GM23338 (cell line): ENCODE results near the gene HMGN5. TPM values are rescaled to one million over a fixed set of nuclear protein-coding genes. Genes with fewer than 3 reads are reported as not detected.

ENCODE experiments used
- ATAC-seq: fragments of 200-7000 bp; cut with Tn5 transposase; 3 replicates; pipeline ENCODE4 v1.9.1; 2020
- DNase-seq: peaks from one replicate; pipeline ENCODE4 v3.0.0-alpha.2; 2015; ENCODE audit warnings: low spot score
- H2AFZ ChIP-seq: fragments of 200-600 bp; sonication (generic); 2 replicates; pipeline ENCODE4 v1.8.0; 2016; ENCODE audit warnings: antibody characterized with exemption, mild to moderate bottlenecking, moderate library complexity
- H3F3A ChIP-seq: fragments of 200-600 bp; sonication (generic); replicated peaks from 2 replicates; pipeline ENCODE4 v1.8.0; 2017; ENCODE audit warnings: antibody characterized with exemption, mixed run types, low read depth
- H3K27ac ChIP-seq: fragments of 200-600 bp; sonication (generic); 2 replicates; pipeline ENCODE4 v1.6.1; 2016; ENCODE audit warnings: low read depth
- H3K27me3 ChIP-seq: fragments of 200-600 bp; sonication (generic); 2 replicates; pipeline ENCODE4 v1.8.0; 2016; ENCODE audit warnings: mild to moderate bottlenecking, mixed run types, moderate library complexity; ENCODE audit not compliant: insufficient read depth
- H3K36me3 ChIP-seq: fragments of 200-600 bp; sonication (generic); 2 replicates; pipeline ENCODE4 v1.8.0; 2016; ENCODE audit warnings: mild to moderate bottlenecking; ENCODE audit not compliant: insufficient read depth
- H3K4me1 ChIP-seq: fragments of 200-600 bp; sonication (generic); 2 replicates; pipeline ENCODE4 v1.8.0; 2016; ENCODE audit warnings: mild to moderate bottlenecking, moderate library complexity; ENCODE audit not compliant: insufficient read depth
- H3K4me2 ChIP-seq: fragments of 200-600 bp; sonication (generic); 2 replicates; pipeline ENCODE4 v1.7.1; 2017; ENCODE audit warnings: mixed run types
- H3K4me3 ChIP-seq: fragments of 200-600 bp; sonication (generic); 2 replicates; pipeline ENCODE4 v1.6.1; 2016; ENCODE audit warnings: mixed run types
- H3K79me2 ChIP-seq: fragments of 200-600 bp; sonication (generic); replicated peaks from 2 replicates; pipeline ENCODE4 v1.8.0; 2017; ENCODE audit warnings: mild to moderate bottlenecking; ENCODE audit not compliant: insufficient read depth
- H3K9me2 ChIP-seq: fragments of 200-600 bp; sonication (generic); 2 replicates; pipeline ENCODE4 v1.8.0; 2017; ENCODE audit not compliant: insufficient read depth
- H4K20me1 ChIP-seq: fragments of 200-600 bp; sonication (generic); replicated peaks from 2 replicates; pipeline ENCODE4 v1.8.0; 2017; ENCODE audit warnings: mild to moderate bottlenecking; ENCODE audit not compliant: insufficient read depth
- H3K27ac Mint-ChIP-seq: 2 replicates; pipeline ENCODE4 v1.8.0; 2020; ENCODE audit warnings: inconsistent platforms, mild to moderate bottlenecking, moderate library complexity, mixed read lengths
- H3K27me3 Mint-ChIP-seq: 3 replicates; pipeline ENCODE4 v1.8.0; 2022; ENCODE audit warnings: low read depth, mild to moderate bottlenecking, moderate library complexity, mixed read lengths, inconsistent platforms; ENCODE audit not compliant: insufficient read depth, poor library complexity
- H3K36me3 Mint-ChIP-seq: 3 replicates; pipeline ENCODE4 v1.8.0; 2021; ENCODE audit warnings: low read depth, mild to moderate bottlenecking, inconsistent platforms, moderate library complexity, mixed read lengths
- H3K4me1 Mint-ChIP-seq: 3 replicates; pipeline ENCODE4 v1.8.0; 2020; ENCODE audit warnings: mild to moderate bottlenecking, inconsistent platforms, mixed read lengths
- H3K4me3 Mint-ChIP-seq: 3 replicates; pipeline ENCODE4 v1.8.0; 2021; ENCODE audit warnings: moderate library complexity, mild to moderate bottlenecking, inconsistent platforms, mixed read lengths
- H3K9me3 Mint-ChIP-seq: 3 replicates; pipeline ENCODE4 v1.8.0; 2020; ENCODE audit warnings: moderate library complexity, mild to moderate bottlenecking, inconsistent platforms, mixed read lengths
- CTCF ChIP-seq, 2 experiments: fragments of 200-600 bp in 1 of 2; sonication (generic) in 1 of 2; conservative IDR thresholded peaks; 2 replicates each; pipeline versions ENCODE4 v1.5.1 to v1.6.1; 2016 to 2017; ENCODE audit warnings: antibody characterized with exemption in 2 of 2, low read depth in 2 of 2, mild to moderate bottlenecking in 2 of 2, moderate library complexity in 1 of 2
- EZH2 ChIP-seq: fragments of 200-600 bp; sonication (generic); IDR thresholded peaks from one replicate; pipeline ENCODE4 v1.8.0; 2017; ENCODE audit warnings: antibody characterized with exemption, mild to moderate bottlenecking, low read depth; ENCODE audit not compliant: unreplicated experiment
- EZH2phosphoT487 ChIP-seq: fragments of 200-600 bp; sonication (generic); IDR thresholded peaks from one replicate; pipeline ENCODE4 v1.8.1; 2018; ENCODE audit warnings: antibody characterized with exemption; ENCODE audit not compliant: unreplicated experiment
- JUNB ChIP-seq: IDR thresholded peaks from one replicate; pipeline ENCODE4 v1.6.1; 2016; ENCODE audit warnings: antibody characterized with exemption; ENCODE audit not compliant: unreplicated experiment
- POLR2AphosphoS5 ChIP-seq: IDR thresholded peaks from 2 replicates; pipeline ENCODE4 v1.6.1; 2016; ENCODE audit warnings: antibody characterized with exemption, low read depth
- REST ChIP-seq: IDR thresholded peaks from one replicate; pipeline ENCODE4 v1.6.1; 2018; ENCODE audit warnings: antibody characterized with exemption; ENCODE audit not compliant: unreplicated experiment
- STAT1 ChIP-seq: IDR thresholded peaks from one replicate; pipeline ENCODE4 v1.6.1; 2016; ENCODE audit warnings: antibody characterized with exemption; ENCODE audit not compliant: unreplicated experiment
- ZNF114 ChIP-seq: fragments of 250-450 bp; sonication (Bioruptor Pico); IDR thresholded peaks from 2 replicates; pipeline ENCODE4 v1.5.0; 2020; ENCODE audit warnings: mild to moderate bottlenecking, moderate library complexity
- ZNF331 ChIP-seq: fragments of 250-450 bp; sonication (Bioruptor Pico); IDR thresholded peaks from 2 replicates; pipeline ENCODE4 v1.5.0; 2020; ENCODE audit warnings: low read depth, mild to moderate bottlenecking, moderate library complexity
- ZNF462 ChIP-seq: fragments of 250-450 bp; sonication (Bioruptor Pico); IDR thresholded peaks from 2 replicates; pipeline ENCODE4 v1.5.0; 2020; ENCODE audit warnings: mild to moderate bottlenecking, moderate library complexity
- polyA plus RNA-seq: library from polyadenylated mRNA; unstranded; fragments of >200 nt; fragmentation: Nextera tagmentation; extraction: Ambion mirVana; gene quantifications from 2 replicates; pipeline ENCODE4 v1.2.1, GENCODE V29; 2016
- total RNA-seq: library from RNA; depleted of rRNA; stranded (reverse); fragments of >200 nt; shearing (Covaris generic); gene quantifications from 2 replicates; pipeline ENCODE4 v1.2.3, GENCODE V29; 2014

Gene HMGN5
- total and polyA plus RNA-seq, 2 experiments from 2014 or later: 5.2 to 155 TPM

GRCh38 chrX:81120258-81120935 is 81.3 kb downstream of the HMGN5 start:
- Histone ChIP-seq H3K4me1 (no peaks in the 10 kb centered on the region), H3K4me2 (peak overlapping the region; percentile 83), H3K27me3 (peaks cover 15% of the 10 kb centered on the region), H3F3A (no peaks in the 10 kb centered on the region), H4K20me1 (no peaks in the 10 kb centered on the region), H3K9me2 (no peaks in the 10 kb centered on the region), H3K4me3 (peak overlapping the region; percentile 68), H3K36me3 (no peaks in the 10 kb centered on the region), H2AFZ (peak overlapping the region; percentile 52), H3K27ac (no peak overlapping the region), H3K79me2 (peaks cover 4% of the 10 kb centered on the region)
- DNase-seq (no peak), ATAC-seq (no peak)
- Mint-ChIP-seq H3K4me3 (peak overlapping the region; percentile 96), H3K27ac (peak overlapping the region; percentile 97), H3K4me1 (peaks cover 6% of the 10 kb centered on the region; the same call in 2 of the 3 replicates), H3K27me3 (peaks cover 3% of the 10 kb centered on the region), H3K9me3 (no peaks in the 10 kb centered on the region), H3K36me3 (no peaks in the 10 kb centered on the region)
- TF ChIP-seq EZH2 (no peak), REST (no peak), STAT1 (no peak), ZNF114 (CRISPR knock-in tag) (no peak), ZNF462 (CRISPR knock-in tag) (no peak), CTCF (conservative IDR thresholded peaks at IDR 0.05; ENCODE audit: low read depth in 2 of 2) (no peak), POLR2AphosphoS5 (no peak), JUNB (no peak), EZH2phosphoT487 (no peak), ZNF331 (no peak)
